ENCODE results near the gene NDUFA11.
"Not testable (repeated sequence)": the region's sequence is repeated elsewhere in the genome, so short reads cannot be mapped to it uniquely, and the experiment has no call there.

NDUFA11 gene

DNA sequence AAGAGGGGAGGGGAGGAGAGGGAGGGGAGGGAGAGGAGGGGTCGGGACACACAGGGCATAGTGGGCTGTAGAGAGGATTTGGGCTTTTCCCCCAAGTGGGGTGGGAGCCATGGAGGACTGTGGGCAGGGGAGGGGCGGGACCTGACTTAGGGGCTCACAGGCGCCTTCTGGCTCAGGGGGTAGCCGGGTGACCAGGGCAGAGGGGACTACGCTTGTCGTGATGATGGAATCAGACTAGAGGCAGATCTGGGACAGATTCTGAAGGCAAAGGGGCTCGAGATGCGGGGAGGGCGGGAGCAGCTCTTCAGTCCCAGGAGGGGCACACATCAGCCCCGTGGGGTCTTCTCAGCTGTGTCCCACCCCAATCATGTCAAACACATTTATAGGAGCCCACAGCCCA is 13.5 kb downstream of the NDUFA11 start:
- DNase-seq (ENCODE audit: low read depth in 2 of 2): no peak

DNA sequence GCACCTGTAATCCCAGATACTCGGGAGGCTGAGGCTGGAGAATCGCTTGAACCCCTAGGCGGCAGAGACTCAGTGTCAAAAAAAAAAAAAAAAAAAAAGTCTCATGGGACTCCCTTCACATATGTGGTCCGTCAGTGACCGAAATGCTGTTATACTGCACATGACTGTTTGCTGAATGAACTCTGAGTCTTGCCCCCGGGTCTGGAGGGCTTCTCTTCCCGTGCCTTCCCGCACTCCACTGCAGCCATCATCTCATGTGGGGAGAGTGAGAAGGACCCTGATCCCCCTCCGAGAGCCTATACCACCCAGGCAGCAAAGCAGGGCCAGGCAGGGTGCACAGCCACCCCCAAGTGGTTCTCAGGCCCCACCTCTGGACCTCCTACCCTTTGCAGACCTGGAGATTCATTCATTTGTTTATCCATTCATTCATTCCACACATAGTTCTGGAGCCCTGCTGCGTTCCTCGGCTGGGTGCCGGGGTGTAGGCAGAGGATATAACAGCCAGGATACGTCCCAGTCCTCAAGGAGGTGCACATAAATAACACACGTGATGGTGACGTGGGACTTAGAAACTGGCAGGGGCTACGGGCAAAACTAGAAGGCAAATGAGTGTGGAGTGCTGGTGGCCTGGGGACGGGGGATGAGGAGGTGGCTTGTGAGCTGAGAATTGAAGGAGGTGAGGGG is 14.2 kb downstream of the NDUFA11 start:
- no peak for DNase-seq (ENCODE audit: low read depth in 2 of 2)

DNA sequence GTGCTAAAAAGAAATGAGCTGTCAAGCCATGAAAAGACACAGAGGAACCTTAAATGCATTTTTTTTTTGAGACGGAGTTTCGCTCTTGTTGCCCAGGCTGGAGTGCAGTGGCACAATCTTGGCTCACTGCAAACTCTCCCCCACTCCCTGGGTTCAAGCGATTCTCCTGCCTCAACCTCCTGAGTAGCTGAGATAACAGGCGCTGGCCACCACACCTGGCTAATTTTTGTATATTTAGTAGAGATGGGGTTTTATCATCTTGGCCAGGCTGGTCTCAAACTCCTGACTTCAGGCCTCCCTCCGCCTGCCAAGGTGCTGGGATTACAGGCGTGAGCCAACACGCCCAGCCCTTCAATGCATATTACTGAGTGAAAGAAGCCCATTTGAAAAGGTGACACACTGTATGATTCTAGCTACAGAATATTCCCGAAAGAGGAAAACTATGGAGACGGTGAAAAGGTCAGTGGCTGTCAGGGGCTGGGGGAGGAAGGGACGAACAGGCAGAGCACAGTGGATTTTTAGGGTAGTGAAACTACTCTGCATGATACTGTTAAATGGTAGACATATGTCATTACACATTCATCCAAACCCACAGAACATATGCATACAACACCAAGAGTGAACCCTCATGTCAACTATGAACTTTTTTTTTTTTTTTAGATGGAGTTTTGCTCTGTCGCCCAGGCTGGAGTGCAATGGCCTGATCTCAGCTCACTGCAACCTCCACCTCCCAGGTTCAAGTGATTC is 19.4 kb downstream of the NDUFA11 start:
- not testable (repeated sequence) for DNase-seq (ENCODE audit: low read depth in 2 of 2)

DNA sequence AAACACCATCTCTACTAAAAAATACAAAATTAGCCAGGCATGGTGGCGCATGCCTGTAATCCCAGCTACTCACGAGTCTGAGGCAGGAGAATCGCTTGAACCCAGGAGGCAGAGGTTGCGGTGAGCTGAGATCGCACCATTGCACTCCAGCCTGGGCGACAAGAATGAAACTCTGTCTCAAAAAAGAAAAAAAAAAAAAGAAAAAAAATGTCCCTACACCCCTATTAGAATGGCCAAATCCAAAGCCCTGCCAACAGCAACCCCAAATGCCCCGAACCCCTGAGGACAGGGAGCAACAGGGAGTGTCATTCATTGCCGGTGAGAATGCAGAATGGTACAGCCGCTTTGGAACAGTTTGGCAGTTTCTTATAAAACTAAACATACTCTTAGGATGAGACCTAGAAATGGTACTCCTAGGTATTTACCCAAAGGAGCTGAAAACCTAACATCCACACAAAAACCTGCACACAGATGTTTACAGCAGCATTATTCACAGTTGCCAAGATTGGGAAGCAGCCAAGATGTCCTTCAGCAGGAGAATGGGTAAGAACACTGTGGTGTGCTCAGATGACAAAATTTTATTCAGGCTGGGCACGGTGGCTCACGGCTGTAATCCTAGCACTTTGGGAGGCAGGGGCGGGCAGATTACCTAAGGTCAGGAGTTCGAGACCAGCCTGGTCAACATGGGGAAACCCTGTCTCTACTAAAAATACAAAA is 20.3 kb downstream of the NDUFA11 start:
- DNase-seq (ENCODE audit: low read depth in 2 of 2): not testable (repeated sequence)

DNA sequence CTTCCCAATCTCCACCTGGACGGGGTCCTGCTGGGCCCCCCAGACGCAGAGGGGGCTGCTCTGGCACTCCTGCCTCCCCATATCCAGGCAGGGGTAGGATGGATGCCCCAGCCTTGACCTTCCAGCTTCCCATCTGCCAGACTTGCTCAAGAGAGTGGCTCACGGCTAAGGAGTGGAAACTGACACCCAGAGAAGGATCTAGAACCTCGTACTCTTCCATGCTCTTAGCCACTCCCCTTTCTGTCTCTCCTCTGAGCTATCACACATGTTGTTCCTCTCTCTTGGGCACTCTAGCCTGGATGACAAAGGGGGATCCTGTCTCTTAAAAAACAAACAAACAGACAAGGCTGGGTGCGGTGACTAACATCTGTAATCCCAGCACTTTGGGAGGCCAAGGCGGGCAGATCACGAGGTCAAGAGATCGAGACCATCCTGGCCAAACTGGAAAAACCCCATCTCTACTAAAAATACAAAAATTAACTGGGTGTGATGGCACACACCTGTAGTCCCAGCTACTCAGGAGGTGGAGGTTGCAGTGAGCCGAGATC is 21.1 kb downstream of the NDUFA11 start:
- DNase-seq (ENCODE audit: low read depth in 2 of 2): no peak

DNA sequence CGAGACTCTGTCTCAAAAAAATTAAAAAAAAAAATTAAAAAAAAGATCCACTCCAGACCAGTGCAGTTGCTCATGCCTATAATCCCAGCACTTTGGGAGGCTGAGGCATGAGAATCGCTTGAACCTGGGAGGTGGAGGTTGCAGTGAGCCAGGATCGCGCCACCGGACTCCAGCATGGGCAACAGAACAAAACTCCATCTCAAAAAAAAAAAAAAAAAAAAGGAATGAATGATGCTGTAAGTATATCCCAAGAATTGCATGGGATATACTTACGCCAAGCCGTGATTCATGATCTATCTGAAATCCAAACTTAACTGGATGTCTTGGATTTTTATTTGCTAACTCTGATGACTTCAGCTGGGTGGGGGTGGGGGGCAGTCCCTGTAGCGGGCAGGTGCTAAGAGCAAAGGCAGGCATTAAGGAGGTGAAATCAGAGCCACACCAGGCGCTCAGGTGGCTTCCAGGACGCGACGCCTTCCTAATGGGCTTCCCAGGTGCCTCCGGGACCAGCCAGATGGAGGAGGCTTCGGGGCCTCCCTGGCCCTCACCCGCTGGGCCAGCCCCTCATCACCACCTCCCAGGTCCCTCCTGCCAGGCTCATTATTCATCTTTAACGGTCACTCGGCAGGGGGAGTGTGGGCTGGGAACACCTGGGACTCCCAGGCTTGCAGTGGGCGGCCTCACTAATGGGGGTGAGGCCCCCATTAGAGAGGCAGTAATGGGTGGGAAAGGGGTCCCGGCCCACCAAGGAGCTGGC is 21.9 kb downstream of the NDUFA11 start:
- DNase-seq (ENCODE audit: low read depth in 2 of 2): no peak

DNA sequence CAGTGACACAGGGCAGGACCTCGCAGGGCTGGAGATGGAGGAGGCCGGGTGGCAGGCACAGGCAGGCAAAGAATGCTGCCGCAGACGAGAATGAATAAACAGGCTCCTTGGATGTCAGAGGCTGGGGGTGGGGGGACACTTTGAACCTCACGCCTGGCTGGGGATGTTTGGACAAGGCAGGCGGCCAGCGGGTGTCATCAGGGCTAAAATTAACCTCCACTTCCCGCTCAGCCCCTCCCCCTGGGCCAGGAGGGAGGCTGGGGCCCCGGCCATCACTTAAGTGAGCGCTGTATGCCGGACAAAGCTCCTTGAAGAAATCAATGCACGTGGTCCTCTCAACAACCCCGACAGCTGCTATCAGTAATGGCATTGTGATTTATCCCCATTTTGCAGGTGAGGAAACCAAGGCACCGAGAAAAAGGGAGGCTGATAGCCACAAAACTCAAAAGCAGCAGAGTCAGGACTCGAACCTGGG is 22.9 kb downstream of the NDUFA11 start:
- peak in 1 of 2 experiments; percentile 29 for DNase-seq (ENCODE audit: low read depth in 2 of 2)

DNA sequence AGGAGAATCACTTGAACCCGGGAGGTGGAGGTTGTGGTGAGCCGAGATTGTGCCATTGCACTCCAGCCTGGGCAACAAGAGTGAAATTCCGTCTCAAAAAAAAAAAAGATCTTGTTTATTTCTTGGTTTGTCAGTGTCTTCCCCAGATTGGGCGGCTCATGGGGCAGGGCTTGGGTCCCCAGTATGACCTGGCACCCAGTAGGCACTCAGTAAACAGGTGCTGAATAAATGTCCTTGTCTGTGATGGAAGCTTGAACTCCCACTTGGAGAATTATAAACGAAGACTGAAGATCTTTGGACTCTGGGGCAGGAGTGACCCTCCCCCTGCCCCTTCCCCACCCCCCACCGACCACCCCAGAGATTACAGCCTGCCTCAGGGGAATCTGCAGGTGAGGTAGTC is 23.4 kb downstream of the NDUFA11 start:
- no peak for DNase-seq (ENCODE audit: low read depth in 2 of 2)

DNA sequence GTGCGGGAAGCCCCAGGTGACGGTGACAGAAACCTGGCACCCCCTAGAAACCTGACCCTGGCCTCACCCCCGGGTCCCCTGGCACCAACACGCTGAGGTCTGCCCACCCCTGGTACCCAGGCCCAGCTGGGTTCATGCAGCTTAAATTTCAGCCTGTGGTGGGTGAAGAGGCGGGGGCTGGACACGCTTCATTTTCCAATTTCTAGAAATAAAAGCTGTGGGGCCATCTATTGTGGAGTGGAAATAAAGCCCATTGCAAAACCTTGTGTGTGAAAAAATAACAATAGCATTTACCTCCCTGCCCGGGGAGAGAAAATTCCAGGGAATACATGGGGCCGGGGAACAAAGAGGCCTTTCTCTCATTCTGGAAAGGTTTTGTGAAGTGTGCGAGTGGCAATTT is 25.7 kb downstream of the NDUFA11 start:
- DNase-seq (ENCODE audit: low read depth in 2 of 2): no peak

DNA sequence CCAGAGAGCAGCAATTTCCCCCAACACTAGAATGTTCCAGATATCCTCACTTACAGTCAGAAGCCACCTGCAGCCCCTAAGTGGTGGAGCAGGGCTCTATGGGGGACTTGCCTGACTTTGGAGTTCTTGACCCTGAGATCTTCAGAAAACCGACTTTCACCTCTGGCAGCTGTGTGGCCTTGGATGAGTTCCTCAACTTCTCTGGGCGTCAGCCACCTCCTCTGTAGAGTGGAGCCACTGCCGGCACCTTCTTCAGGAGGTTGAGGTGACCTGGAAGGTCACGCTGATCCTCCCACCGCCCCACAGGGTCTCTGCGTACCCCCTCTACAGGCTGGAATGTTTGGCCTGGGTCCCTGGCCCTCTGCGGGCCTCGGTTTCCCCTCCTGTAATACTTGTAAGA is 26.2 kb downstream of the NDUFA11 start:
- no peak for DNase-seq (ENCODE audit: low read depth in 2 of 2)

DNA sequence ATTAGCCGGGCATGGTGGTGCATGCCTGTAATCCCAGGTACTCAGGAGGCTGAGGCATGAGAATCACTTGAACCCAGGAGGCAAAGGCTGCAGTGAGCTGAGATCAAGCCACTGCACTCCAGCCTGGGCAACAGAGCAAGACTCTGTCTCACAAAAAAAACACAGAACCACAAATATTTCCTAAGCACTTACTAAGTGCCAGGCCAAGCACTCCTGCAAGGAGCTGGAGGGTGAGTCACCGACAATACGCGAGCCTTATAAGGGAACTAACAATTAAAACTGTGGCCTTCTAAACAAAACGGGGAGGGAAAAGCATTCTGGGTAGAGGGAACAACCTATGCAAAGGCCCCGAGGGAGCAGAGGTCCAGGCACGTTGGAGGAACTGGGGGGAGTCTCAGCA is 29.1 kb downstream of the NDUFA11 start:
- DNase-seq (ENCODE audit: low read depth in 2 of 2): peak in 1 of 2 experiments; percentile 6

DNA sequence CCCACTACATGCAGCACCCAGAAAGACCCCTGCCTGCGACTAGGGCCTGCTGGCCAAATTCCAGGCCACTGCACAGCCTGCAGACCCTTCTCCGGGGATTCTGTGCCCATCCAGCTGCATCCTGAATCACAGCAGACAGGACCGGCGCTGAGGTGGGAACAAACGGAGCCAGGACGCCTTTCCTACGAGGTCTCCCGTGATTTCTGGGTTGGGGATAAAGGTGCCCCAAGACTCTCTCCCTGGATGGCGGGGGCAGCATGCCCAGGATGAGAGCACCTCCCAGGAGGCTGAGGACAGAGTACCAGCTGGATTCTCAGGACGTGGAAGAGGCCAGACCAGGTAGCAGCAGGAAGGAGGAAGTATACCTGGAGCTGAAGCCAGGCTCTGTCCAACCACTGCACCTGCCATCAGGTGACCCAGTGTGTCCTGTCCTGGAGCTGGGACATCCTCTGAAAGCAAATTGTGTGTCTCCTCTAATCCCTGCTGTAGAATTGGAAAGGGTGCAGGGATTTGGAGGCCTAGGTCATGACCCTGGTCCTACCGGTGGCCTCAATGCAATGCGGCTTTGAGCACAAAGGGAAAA is 29.9 kb downstream of the NDUFA11 start:
- no peak for DNase-seq (ENCODE audit: low read depth in 2 of 2)

DNA sequence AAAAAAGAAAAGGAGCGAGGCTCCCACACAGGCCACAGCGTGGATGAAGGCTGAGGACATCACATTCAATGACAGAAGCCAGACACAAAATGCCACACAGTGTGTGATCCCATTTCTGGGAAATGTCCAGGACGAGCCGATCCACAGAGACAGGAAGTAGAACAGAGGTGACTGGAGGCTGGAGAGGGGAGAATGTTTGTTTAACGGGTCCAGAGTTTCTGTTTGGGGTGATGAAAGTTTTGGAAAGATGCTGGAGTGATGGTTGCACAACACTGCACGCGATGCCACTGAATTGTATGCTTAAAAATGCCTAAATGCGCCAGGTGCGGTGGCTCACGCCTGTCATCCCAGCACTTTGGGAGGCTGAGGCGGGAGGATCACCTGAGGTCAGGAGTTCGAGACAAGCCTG is 32.6 kb downstream of the NDUFA11 start:
- no peak for DNase-seq (ENCODE audit: low read depth in 2 of 2)

DNA sequence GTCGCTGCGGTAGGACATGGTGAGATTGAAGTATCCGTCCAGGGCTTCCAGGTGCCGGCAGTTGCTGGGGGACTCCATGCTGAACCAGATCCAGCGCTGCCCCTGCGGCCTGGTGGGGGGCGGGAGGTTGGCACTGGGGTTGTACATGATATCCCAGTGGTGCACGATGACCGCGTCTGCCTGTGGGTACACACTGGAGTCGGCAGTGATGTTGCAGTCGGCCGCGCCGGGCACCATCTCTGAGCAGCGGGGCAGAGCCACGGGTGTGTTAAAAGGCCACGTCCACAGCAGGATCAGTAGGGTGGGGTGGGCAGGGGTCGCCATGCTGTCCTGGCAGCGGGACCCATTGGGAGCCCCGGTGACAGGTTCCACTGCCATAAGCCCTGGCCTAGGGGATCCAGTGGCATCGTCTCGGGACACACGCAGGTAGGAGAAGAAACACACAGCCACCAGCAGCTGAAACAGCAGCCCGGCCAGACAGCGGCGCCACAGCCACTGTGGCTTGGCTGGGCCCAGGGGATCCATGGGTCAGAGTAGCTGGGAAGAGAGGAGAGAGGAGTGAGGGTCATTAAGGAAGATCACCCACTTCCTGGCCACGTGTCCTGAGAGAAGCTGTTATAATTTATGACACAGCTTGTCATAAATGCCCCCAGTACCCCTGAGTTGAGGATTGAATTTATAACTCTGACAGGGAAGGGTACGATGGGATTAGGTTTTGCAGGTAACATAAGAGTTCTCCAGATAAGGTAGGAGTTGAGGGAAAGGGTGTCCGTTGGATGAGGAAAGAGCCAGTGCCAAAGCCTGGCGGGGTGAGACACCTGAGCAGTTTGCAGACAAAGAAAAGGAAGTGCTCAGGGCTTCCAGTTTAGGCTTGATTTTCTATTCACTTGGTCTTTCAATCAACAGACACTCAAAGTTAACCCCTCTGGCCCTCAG is 36.1 kb downstream of the NDUFA11 start:
- DNase-seq (ENCODE audit: low read depth in 2 of 2): no peak

DNA sequence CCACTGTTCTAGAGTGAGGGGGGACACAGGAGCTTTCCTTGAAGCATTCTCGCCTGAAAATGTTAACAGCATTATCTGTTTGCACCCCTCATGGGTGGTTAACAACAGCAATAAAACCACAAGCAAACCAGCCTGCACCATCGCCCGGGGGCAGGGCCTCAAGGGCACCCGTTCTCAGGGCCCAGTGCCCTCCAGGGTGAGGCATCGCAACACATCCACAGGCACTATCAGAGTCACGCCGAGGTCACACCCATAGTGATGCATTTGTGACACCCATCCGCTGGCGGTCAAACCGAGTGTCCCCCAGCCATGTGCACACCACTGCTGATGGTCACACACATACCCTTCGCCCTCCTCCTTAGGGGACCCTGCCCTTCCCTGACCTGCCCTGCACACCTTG is 37.8 kb downstream of the NDUFA11 start:
- no peak for DNase-seq (ENCODE audit: low read depth in 2 of 2)

DNA sequence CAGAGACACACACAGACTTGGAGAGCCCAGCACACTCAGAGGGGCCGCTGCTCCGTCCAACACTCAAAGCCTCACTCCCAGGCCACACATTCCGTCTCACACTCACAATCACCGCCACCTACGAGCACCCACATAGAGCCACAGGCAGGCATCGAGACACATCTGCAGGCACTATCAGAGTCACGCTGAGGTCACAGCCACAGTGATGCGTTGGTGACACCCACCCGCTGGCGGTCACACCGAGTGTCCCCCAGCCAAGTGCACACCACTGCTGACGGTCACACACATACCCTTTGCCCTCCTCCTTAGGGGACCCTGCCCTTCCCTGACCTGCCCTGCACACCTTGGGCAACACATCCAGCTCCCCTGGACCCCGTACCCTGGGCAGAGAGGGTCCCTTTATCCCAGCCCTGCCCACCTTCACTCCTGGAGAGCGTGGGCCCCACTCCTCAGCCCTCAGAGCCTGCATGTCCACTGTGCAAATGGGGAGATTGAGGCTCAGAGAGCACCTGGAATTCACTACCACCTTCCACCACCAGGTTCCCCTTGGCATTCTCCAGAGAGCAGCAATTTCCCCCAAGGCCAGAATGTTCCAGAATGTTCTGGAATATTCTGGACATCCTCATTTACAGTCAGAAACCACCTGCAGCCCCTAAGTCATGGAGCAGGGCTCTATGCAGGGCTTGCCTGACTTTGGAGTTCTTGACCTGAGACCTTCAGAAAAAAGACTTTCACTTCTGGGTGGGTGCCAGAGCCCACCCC is 38.7 kb downstream of the NDUFA11 start:
- DNase-seq (ENCODE audit: low read depth in 2 of 2): no peak

DNA sequence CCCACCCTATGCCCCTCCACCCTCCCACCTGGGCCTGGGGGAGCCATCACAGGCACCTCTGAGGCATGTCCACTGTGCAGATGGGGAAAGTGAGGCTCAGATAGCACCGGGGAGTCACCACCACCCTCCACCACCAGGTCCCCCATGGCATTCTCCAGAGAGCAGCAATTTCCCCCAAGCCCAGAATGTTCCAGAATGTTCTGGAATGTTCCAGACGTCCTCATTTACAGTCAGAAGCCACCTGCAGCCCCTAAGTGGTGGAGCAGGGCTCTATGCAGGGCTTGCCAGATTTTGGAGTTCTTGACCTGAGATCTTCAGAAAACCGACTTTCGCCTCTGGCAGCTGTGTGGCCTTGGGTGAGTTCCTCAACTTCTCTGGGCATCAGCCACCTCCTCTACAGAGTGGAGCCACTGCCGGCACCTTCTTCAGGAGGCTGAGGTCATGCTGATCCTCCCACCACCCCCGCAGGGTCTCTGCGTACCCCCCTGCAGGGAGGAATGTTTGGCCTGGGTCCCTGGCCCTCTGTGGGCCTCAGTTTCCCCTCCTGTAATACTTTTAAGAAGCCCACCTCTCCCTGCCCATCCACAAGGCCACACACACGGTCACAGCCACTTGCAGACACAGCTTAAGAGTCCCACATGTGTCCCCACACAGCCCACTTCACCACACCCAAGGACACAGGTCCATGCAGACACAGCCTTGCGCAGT is 39.4 kb downstream of the NDUFA11 start:
- no peak for DNase-seq (ENCODE audit: low read depth in 2 of 2)

DNA sequence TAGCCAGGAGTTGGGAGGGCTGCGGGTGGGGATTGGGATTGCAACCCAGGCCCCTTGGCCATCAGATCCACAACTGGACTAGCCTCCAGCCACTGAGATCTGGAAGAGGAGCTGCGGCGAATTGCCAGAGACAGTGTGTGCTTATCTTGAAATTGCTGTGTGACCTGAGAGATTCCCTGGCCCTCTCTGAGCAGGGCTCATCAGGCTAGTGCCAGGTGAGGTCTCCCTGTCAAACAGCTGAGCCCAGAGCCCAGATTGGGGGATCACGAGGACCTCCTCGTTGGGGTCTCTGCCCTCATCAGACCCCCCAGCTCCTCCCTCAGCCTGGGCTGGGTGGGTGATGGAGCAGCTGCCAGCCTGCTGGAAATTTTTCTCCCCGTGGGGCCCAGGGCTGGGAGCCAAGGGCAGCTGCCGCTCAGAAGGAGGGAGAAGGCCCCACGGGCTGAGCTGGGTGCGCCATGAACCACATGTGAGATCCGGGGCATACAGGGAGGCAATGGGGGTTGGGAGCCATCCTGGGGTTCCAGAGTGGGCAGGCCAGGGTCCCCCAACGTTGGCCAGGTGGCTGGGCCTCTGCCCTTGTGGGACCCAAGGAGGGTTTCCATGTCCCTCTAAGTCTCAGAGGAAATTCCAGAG is 40.4 kb downstream of the NDUFA11 start:
- no peak for DNase-seq (ENCODE audit: low read depth in 2 of 2)

Data from fibroblast of skin of left biceps (primary cell).